Measurements from ENCODE around the gene OR10A3.

DNA sequence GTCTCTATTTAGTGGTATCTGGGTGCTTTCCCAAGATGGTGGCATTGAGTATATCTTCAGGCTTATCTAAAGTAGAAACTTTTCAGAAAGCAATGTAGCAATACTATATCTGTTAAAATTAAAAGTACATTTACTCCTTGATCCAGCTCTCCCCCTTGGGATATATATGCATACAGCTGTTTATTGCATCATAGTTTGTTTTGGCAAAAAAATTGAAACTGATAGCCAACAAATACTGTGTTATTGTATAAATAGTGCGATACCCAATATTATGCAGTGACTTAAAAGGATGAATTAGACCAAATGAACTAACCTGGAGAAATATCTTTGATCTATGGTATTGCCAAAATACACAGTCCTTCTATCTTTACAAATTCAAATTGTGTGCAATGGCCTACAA lies 8.4 kb upstream of the OR10A3 start:
- TF ChIP-seq EZH2 (IDR thresholded peaks at IDR 0.05) (no peak), POLR2AphosphoS5 (IDR thresholded peaks at IDR 0.05; ENCODE audit: borderline replicate concordance, low read depth, low read length) (no peak)
